Thyroid gland (tissue), 4 donors: ENCODE measurements around the gene ULBP2. TPM values are rescaled to one million over a fixed set of nuclear protein-coding genes. Genes with fewer than 3 reads are reported as not detected.
"Not testable (repeated sequence)": the region's sequence is repeated elsewhere in the genome, so short reads cannot be mapped to it uniquely, and the experiment has no call there.

Source experiments
- DNase-seq, 2 donors: peaks; one replicate each; pipeline ENCODE4 v3.0.0-alpha.2; 2019
- H3K27ac ChIP-seq, 3 donors: fragments of 200-600 bp; sonication (generic); 1 replicate in 2 of 3; 2 replicates in 1 of 3; pipeline ENCODE4 v1.5.1; 2016 to 2019; ENCODE audit warnings: mild to moderate bottlenecking in 1 of 3, moderate library complexity in 1 of 3
- H3K27me3 ChIP-seq: fragments of 200-600 bp; sonication (generic); one replicate; pipeline ENCODE4 v1.5.1; 2019
- H3K36me3 ChIP-seq, 2 donors: fragments of 200-600 bp; sonication (generic); one replicate each; pipeline ENCODE4 v1.5.1; 2016 to 2019
- H3K4me1 ChIP-seq, 2 donors: fragments of 200-600 bp; sonication (generic); one replicate each; pipeline ENCODE4 v1.5.1; 2017 to 2019
- H3K4me3 ChIP-seq, 3 donors: fragments of 200-600 bp; sonication (generic); replicated peaks in 1 of 3; 1 replicate in 2 of 3; 2 replicates in 1 of 3; pipeline ENCODE4 v1.5.1; 2016; ENCODE audit warnings: mild to moderate bottlenecking in 1 of 3
- H3K9me3 ChIP-seq: fragments of 200-600 bp; sonication (generic); one replicate; pipeline ENCODE4 v1.5.1; 2017
- POLR2A ChIP-seq, 2 donors: fragments of 450-650 bp; IDR thresholded peaks; one replicate each; pipeline ENCODE4 v1.6.1; 2017; ENCODE audit warnings: antibody characterized with exemption in 2 of 2, mild to moderate bottlenecking in 2 of 2, moderate library complexity in 1 of 2
- WGBS, 2 donors: methylation state at CpG; one replicate each; pipeline ENCODE4 v1.1.5; 2017; 5-methylcytosine and 5-hydroxymethylcytosine counted together
- intact Hi-C: fragments of 100-400 bp; cut with DNase I; formaldehyde crosslinking; loops from one replicate; pipeline ENCODE4 v1.15.1; 2023
- total RNA-seq, 4 donors: library from RNA; depleted of rRNA; stranded (reverse); fragments of >200 nt; gene quantifications; one replicate each; pipeline ENCODE4 v1.2.3, GENCODE V29; 2016
- TF ChIP-seq, protein P1 (sequence below), 6 experiments: fragments of 200-600 bp in 3 of 6; fragments of 450-650 bp in 3 of 6; sonication (generic) in 3 of 6; IDR thresholded peaks; one replicate each; pipeline ENCODE4 v1.5.1; 2016 to 2019; ENCODE audit warnings: antibody characterized with exemption in 6 of 6, mild to moderate bottlenecking in 2 of 6, inconsistent platforms in 1 of 6, moderate library complexity in 1 of 6

Gene ULBP2
- total RNA-seq, 4 donors from 2014 or later = 0.78 to 1.5 TPM; not detected in 2

DNA sequence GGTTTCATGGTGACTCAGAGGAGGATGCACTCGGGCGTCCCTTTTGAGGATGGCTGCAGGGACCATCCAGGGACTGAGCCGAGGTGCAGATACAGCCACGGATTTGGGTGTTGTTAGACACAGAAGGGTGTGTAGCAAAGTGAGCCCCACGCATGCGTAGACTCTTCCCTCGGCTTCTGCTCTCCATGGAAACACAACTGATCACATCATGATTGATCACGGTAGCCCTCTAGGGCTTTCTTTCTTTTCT is 21.3 kb downstream of the ULBP2 start:
- DNase-seq = no peak
- TF ChIP-seq, protein P1, sequence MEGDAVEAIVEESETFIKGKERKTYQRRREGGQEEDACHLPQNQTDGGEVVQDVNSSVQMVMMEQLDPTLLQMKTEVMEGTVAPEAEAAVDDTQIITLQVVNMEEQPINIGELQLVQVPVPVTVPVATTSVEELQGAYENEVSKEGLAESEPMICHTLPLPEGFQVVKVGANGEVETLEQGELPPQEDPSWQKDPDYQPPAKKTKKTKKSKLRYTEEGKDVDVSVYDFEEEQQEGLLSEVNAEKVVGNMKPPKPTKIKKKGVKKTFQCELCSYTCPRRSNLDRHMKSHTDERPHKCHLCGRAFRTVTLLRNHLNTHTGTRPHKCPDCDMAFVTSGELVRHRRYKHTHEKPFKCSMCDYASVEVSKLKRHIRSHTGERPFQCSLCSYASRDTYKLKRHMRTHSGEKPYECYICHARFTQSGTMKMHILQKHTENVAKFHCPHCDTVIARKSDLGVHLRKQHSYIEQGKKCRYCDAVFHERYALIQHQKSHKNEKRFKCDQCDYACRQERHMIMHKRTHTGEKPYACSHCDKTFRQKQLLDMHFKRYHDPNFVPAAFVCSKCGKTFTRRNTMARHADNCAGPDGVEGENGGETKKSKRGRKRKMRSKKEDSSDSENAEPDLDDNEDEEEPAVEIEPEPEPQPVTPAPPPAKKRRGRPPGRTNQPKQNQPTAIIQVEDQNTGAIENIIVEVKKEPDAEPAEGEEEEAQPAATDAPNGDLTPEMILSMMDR (IDR thresholded peaks at IDR 0.05) = no peak
- no peak for TF ChIP-seq POLR2A (IDR thresholded peaks at IDR 0.05)
- Histone ChIP-seq H3K4me3 (peak overlapping the region in 1 of 3 donors; percentile 23), H3K4me1 (peaks cover 20 to 24% of the 10 kb centered on the region in 2 donors), H3K27me3 (peaks cover 13% of the 10 kb centered on the region), H3K27ac (no peak overlapping the region), H3K9me3 (no peaks in the 10 kb centered on the region), H3K36me3 (no peaks in the 10 kb centered on the region)
- intact Hi-C loops = no loop called here
- WGBS, 2 donors = 25 to 30% methylated on average over 8 of the region's 8 CpGs

DNA sequence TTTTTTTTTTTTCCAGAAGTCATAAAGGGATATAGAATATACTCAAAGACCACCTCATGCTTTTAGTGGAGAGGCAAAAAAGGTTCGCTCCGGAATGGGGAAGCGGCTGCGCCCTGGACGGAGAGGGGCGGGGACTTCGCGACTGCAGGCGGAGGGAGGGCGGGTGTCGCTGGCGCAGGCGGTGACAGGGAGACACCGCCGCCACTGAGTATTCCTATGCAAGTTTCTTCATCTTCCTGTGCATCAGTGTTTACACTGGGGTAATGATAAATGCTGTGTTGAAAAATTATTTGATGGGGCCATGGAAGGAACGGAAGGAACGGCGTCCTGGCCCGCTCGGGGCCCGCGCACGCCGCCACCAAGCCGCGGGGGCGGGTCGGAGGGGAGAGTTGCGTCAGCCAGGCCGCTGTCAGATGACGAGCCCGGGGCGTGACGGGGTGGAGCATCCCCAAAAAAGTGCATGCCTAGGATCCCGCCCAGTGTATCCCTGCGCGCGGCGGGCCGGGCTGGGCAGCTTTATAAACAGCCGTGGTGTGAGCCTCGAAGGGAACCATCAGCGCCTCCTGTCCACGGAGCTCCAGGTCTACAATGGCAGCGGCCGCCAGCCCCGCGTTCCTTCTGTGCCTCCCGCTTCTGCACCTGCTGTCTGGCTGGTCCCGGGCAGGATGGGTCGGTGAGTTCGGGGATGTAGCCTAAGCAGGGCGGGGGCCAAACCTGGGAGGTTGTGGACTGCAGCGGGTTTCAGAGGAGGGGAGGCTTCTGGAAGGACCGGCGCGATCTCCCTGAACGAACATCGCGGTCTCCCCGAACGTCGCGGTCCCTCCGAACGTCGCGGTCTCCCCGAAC is 21.9 kb downstream of the ULBP2 start, which contains the start of gene ULBP1:
ULBP1 (plus strand) TSS at position 482 of the 846 bp plus-strand sequence; CDS start at position 589, 107 bp downstream.
- Histone ChIP-seq H3K36me3 (no peaks in the 10 kb centered on the region), H3K9me3 (no peaks in the 10 kb centered on the region), H3K27me3 (peaks cover 13% of the 10 kb centered on the region), H3K4me3 (peak within 1 kb of the TSS; percentile 23 to 51 (median 42)), H3K27ac (no peak within 1 kb of the TSS), H3K4me1 (peaks cover 20 to 24% of the 10 kb centered on the region in 2 donors)
- 2 to 4% methylated on average over 19 to 39 of the region's 69 CpGs for WGBS, 2 donors
- TF ChIP-seq, protein P1 (IDR thresholded peaks at IDR 0.05) = no peak
- peak in 1 of 2 donors; percentile 53 for TF ChIP-seq POLR2A (IDR thresholded peaks at IDR 0.05)
- intact Hi-C loops = no loop called here
- peak; percentile 77 to 79 for DNase-seq

DNA sequence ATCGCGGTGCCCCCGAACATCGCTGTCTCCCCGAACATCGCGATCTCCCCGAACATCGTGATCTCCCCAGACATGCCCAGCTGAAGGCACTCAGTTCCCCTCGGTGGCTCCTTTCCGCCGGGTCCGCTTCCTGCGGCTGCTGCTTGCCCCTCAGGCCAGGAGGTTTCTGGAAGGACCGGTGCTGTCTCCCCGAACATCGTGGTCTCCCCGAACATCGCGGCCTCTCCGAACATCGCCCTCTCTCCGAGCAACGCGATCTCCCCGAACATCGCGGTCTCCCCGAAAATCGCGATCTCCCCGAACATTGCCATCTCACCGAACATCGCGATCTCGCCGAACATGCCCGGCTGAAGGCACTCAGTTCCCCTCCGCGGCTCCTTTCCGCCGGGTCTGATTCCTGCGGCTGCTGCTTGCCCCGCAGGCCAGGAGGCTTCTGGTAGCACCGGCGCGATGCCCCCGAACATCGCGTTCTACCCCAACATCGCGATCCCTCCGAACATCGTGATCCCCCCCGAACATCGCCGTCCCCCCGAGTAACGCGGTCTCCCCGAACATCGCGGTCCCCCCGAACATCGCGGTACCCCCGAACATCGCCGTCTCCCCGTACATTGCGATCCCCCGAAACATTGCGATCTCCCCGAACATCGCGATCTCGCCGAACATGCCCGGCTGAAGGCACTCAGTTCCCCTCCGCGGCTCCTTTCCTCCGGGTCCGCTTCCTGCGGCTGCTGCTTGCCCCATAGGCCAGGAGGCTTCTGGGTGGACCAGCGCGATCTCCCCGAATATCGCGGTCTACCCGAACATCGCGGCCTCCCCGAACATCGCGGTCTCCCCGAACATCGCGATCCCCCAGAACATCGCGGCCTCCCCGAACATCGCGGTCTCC is 22.7 kb downstream of the ULBP2 start:
- H3K36me3 ChIP-seq = no peaks in the 10 kb centered on the region
- peak; percentile 14 to 22 for DNase-seq
- peaks cover 13% of the 10 kb centered on the region for H3K27me3 ChIP-seq
- WGBS, 2 donors = 2 to 3% methylated on average over 31 to 64 of the region's 103 CpGs
- H3K4me1 ChIP-seq = peaks cover 20 to 24% of the 10 kb centered on the region in 2 donors
- H3K9me3 ChIP-seq = no peaks in the 10 kb centered on the region
- no peak for TF ChIP-seq POLR2A (IDR thresholded peaks at IDR 0.05)
- TF ChIP-seq, protein P1 (IDR thresholded peaks at IDR 0.05) = no peak
- intact Hi-C loops = no loop called here
- H3K4me3 ChIP-seq = peak overlapping the region in 2 of 3 donors; percentile 23 to 26
- H3K27ac ChIP-seq = no peak overlapping the region

DNA sequence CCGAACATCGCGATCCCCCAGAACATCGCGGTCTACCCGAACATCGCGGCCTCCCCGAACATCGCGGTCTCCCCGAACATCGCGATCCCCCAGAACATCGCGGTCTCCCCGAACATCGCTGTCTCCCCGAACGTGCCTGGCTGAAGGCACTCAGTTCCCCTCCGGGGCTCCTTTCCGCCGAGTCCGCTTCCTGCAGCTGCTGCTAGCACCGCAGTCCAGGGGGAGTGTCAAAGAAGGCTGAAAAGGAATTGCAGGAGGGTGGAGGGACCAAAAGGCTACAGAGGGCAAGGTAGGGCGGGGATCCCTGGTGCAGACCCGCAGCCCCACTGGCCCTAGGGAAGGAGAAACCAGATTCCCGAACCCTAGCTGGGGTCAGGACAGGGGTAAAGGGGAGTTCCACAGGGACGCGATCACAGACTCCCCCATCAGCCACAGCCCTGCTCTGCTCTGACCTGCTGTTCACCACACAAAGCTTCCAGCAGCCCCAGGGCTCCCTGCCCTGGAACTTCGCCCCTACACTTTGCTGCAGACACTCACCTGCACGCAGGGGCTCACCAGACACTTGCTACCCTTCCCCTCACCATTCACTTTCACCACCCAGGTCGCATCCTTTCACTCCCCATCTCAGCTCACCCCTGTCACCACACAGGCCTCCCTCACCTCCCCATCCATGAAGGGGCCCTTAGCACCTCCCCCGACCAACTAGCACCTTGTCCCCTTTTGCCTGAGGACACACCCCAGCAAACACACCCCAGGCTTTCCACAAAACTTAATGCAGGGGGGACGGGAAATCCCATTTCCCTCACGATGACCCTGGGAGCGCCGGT is 23.6 kb downstream of the ULBP2 start:
- Histone ChIP-seq H3K9me3 (no peaks in the 10 kb centered on the region), H3K36me3 (no peaks in the 10 kb centered on the region), H3K27ac (no peak overlapping the region), H3K4me1 (peaks cover 20 to 24% of the 10 kb centered on the region in 2 donors), H3K4me3 (peak overlapping the region in 1 of 3 donors; percentile 23), H3K27me3 (peaks cover 13% of the 10 kb centered on the region)
- intact Hi-C loops = no loop called here
- TF ChIP-seq POLR2A (IDR thresholded peaks at IDR 0.05) = no peak
- 21 to 29% methylated on average over 31 to 37 of the region's 38 CpGs for WGBS, 2 donors
- peak in 1 of 2 donors; percentile 13 for DNase-seq

DNA sequence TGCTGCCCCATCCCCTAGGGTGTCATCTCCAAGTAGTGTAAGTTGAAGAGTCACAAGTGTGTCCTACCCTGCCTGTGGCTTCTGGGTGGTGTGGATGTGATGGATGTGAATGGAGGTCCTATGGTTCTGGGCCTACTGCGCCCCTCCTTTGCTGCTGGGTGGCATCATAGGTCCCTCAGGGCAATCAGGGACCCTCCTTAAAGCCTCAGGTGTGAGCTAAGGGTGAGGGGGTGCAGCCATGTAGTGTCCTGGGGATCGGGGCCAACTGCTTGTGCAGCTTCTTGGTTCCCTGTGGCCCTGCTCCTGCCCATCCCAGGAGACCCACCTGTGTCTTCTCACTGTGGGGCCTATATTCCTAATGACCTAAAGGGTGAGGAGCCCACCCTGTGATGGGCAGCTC is 24.5 kb downstream of the ULBP2 start:
- H3K36me3 ChIP-seq, intact Hi-C loops, H3K9me3 ChIP-seq, H3K27ac ChIP-seq, H3K4me3 ChIP-seq, DNase-seq: not testable (repeated sequence)
- peaks cover 13% of the 10 kb centered on the region for H3K27me3 ChIP-seq
- 79 to 100% methylated on average over 2 of the region's 2 CpGs for WGBS, 2 donors
- H3K4me1 ChIP-seq = peaks cover 20 to 24% of the 10 kb centered on the region in 2 donors
